Neutrophil (primary cell): ENCODE data around the gene USPL1.
A peak's percentile ranks its signal among the peaks of the same experiment; 100 is the strongest.

Experiments used
- H3K27ac ChIP-seq: fragments of 200-600 bp; sonication (generic); 2 replicates; pipeline ENCODE4 v1.5.1; 2016; ENCODE audit warnings: mild to moderate bottlenecking, moderate library complexity
- H3K27me3 ChIP-seq: fragments of 200-600 bp; sonication (generic); 2 replicates; pipeline ENCODE4 v1.6.0; 2016; ENCODE audit warnings: mild to moderate bottlenecking
- H3K36me3 ChIP-seq: fragments of 200-600 bp; sonication (generic); 2 replicates; pipeline ENCODE4 v1.5.1; 2017
- H3K4me1 ChIP-seq, 2 experiments: fragments of 200-600 bp in 1 of 2; sonication (generic) in 1 of 2; 1 replicate in 1 of 2; 2 replicates in 1 of 2; pipeline versions ENCODE4 v1.5.1 to v1.6.1; 2013 to 2016; ENCODE audit warnings: low read depth in 1 of 2, low read length in 1 of 2, mild to moderate bottlenecking in 1 of 2, moderate library complexity in 1 of 2; ENCODE audit not compliant: control insufficient read depth in 1 of 2, insufficient read depth in 1 of 2
- H3K4me3 ChIP-seq, 2 experiments: fragments of 200-600 bp in 1 of 2; sonication (generic) in 1 of 2; 1 replicate in 1 of 2; 2 replicates in 1 of 2; pipeline ENCODE4 v1.5.1; 2013 to 2016; ENCODE audit warnings: low read depth in 1 of 2, low read length in 1 of 2, mild to moderate bottlenecking in 1 of 2, moderate library complexity in 1 of 2
- H3K9me3 ChIP-seq: fragments of 200-600 bp; sonication (generic); 2 replicates; pipeline ENCODE4 v1.5.1; 2016
- CTCF ChIP-seq: fragments of 200-600 bp; sonication (generic); IDR thresholded peaks from 2 replicates; pipeline ENCODE4 v1.5.1; 2016; ENCODE audit warnings: antibody characterized with exemption

The USPL1 gene

GRCh38 chr13:30697996-30698401 lies 80.3 kb downstream of the USPL1 start:
- peaks cover 38 to 39% of the 10 kb centered on the region in 2 experiments for H3K4me1 ChIP-seq
- no peaks in the 10 kb centered on the region for H3K9me3 ChIP-seq
- no peak overlapping the region for H3K4me3 ChIP-seq
- no peaks in the 10 kb centered on the region for H3K27me3 ChIP-seq
- TF ChIP-seq CTCF: no peak
- no peak overlapping the region for H3K27ac ChIP-seq
- H3K36me3 ChIP-seq: no peaks in the 10 kb centered on the region

- Histone ChIP-seq H3K27ac (no peak overlapping the region), H3K4me3 (no peak overlapping the region), H3K36me3 (no peaks in the 10 kb centered on the region), H3K9me3 (no peaks in the 10 kb centered on the region), H3K4me1 (peaks cover 38 to 39% of the 10 kb centered on the region in 2 experiments), H3K27me3 (no peaks in the 10 kb centered on the region)
- TF ChIP-seq CTCF: no peak
Observed at GRCh38 chr13:30698488-30699005, 80.8 kb downstream of the USPL1 start.

- Histone ChIP-seq H3K9me3 (no peaks in the 10 kb centered on the region), H3K4me1 (peaks cover 38 to 39% of the 10 kb centered on the region in 2 experiments), H3K36me3 (no peaks in the 10 kb centered on the region), H3K27ac (peak overlapping the region; percentile 35), H3K27me3 (no peaks in the 10 kb centered on the region), H3K4me3 (no peak overlapping the region)
- TF ChIP-seq CTCF: no peak
Observed at GRCh38 chr13:30700364-30700763, 82.6 kb downstream of the USPL1 start.

- TF ChIP-seq CTCF: no peak
- Histone ChIP-seq H3K27me3 (no peaks in the 10 kb centered on the region), H3K4me3 (no peak overlapping the region)
Observed at GRCh38 chr13:30702006-30702405, 84.3 kb downstream of the USPL1 start.

GRCh38 chr13:30704596-30704995 lies 86.9 kb downstream of the USPL1 start:
- H3K36me3 ChIP-seq: no peaks in the 10 kb centered on the region
- peaks cover 13 to 14% of the 10 kb centered on the region in 2 experiments for H3K4me1 ChIP-seq
- no peak for TF ChIP-seq CTCF
- H3K27ac ChIP-seq: no peak overlapping the region
- no peak overlapping the region for H3K4me3 ChIP-seq
- H3K27me3 ChIP-seq: no peaks in the 10 kb centered on the region
- no peaks in the 10 kb centered on the region for H3K9me3 ChIP-seq

More at GRCh38 chr13:30702006-30702405, 84.3 kb downstream of the USPL1 start:
- Histone ChIP-seq H3K9me3 (no peaks in the 10 kb centered on the region), H3K36me3 (no peaks in the 10 kb centered on the region), H3K4me1 (peaks cover 25 to 27% of the 10 kb centered on the region in 2 experiments), H3K27ac (no peak overlapping the region)
